ENCODE measurements around the gene ATP8B3. TPM values are rescaled to one million over a fixed set of nuclear protein-coding genes. Genes with fewer than 3 reads are reported as not detected.

The ATP8B3 gene
- total and polyA plus RNA-seq, 9 of the 15 experiments (the other 6 are each of a cell fraction or from before 2014, with no cell fraction given) = 1.2 to 12.3 (median 3.8) TPM

GRCh38 chr19:1848399-1849131, 36.5 kb upstream of the ATP8B3 start, which contains the start of gene REXO1 (continued):
- TF ChIP-seq MEF2A (IDR thresholded peaks at IDR 0.05; ENCODE audit: control insufficient read depth, low read depth, low read length) = no peak
- no peak for TF ChIP-seq KLF6 (CRISPR knock-in tag; IDR thresholded peaks at IDR 0.05; ENCODE audit: borderline replicate concordance)
- TF ChIP-seq ZFPM2 (CRISPR knock-in tag; IDR thresholded peaks at IDR 0.05) = no peak
- peak; percentile 7; the same call in 1 of the 2 replicates for TF ChIP-seq USF2 (CRISPR knock-in tag; IDR thresholded peaks at IDR 0.05)
- TF ChIP-seq NFIX (CRISPR knock-in tag; IDR thresholded peaks at IDR 0.05; ENCODE audit: low read depth) = no peak
- peak; percentile 71; the same call in 1 of the 2 replicates for TF ChIP-seq TOE1 (IDR thresholded peaks at IDR 0.05; ENCODE audit: borderline replicate concordance)
- TF ChIP-seq TOE1 (CRISPR knock-in tag; IDR thresholded peaks at IDR 0.05; ENCODE audit: borderline replicate concordance, low read depth) = no peak
- no peak for TF ChIP-seq KLF13 (tag; IDR thresholded peaks at IDR 0.05; ENCODE audit: borderline replicate concordance, low read depth)
- TF ChIP-seq NR2C2 (CRISPR knock-in tag; IDR thresholded peaks at IDR 0.05) = no peak; the same call in 1 of the 2 replicates
- peak; percentile 72 for TF ChIP-seq NR2C2 (tag; IDR thresholded peaks at IDR 0.05)
- TF ChIP-seq ZNF133 (CRISPR knock-in tag; IDR thresholded peaks at IDR 0.05) = no peak
- peak; percentile 100 for TF ChIP-seq ZKSCAN8 (CRISPR knock-in tag; IDR thresholded peaks at IDR 0.05)
- TF ChIP-seq ELF1 (tag; IDR thresholded peaks at IDR 0.05) = peak; percentile 82
- no peak for TF ChIP-seq MITF (IDR thresholded peaks at IDR 0.05)
- no peak for TF ChIP-seq PKNOX1 (IDR thresholded peaks at IDR 0.05)
- no peak for TF ChIP-seq ZNF699 (CRISPR knock-in tag; IDR thresholded peaks at IDR 0.05; ENCODE audit: insufficient replicate concordance)
- no peak for TF ChIP-seq HLTF (IDR thresholded peaks at IDR 0.05)
- no peak for TF ChIP-seq IRF1 (CRISPR knock-in tag; IDR thresholded peaks at IDR 0.05; ENCODE audit: borderline replicate concordance)
- peak; percentile 26 for TF ChIP-seq U2AF1 (optimal IDR thresholded peaks at IDR 0.05; ENCODE audit: low read depth, low read length)
- peak; percentile 33 for TF ChIP-seq SMC3 (conservative IDR thresholded peaks at IDR 0.05; ENCODE audit: insufficient read depth, low read depth, low read length)
- TF ChIP-seq SRSF9 (IDR thresholded peaks at IDR 0.05; ENCODE audit: borderline replicate concordance, low read depth, low read length) = no peak
- TF ChIP-seq XRCC4 (IDR thresholded peaks at IDR 0.05; ENCODE audit: extremely low read depth, insufficient read depth, insufficient read length) = no peak
- TF ChIP-seq CREB3L1 (IDR thresholded peaks at IDR 0.05; ENCODE audit: borderline replicate concordance, low read depth) = no peak
